ENCODE results near the gene GNMT. TPM values are rescaled to one million over a fixed set of nuclear protein-coding genes. Genes with fewer than 3 reads are reported as not detected.

Gene GNMT
- total RNA-seq, 1 donor from 2014 or later, result 0.54 TPM

GRCh38 chr6:42963179-42963854, 2.8 kb downstream of the GNMT start:
- Mint-ChIP-seq H3K36me3 (ENCODE audit: unreplicated experiment) (peaks cover 5% of the 10 kb centered on the region), H3K27ac (ENCODE audit: unreplicated experiment) (no peak overlapping the region), H3K4me3 (ENCODE audit: unreplicated experiment) (no peak overlapping the region), H3K27me3 (ENCODE audit: unreplicated experiment) (peaks cover 16% of the 10 kb centered on the region), H3K9me3 (ENCODE audit: unreplicated experiment) (no peaks in the 10 kb centered on the region), H3K4me1 (ENCODE audit: low read depth, unreplicated experiment) (peaks cover 9% of the 10 kb centered on the region)
- TF ChIP-seq CTCF (IDR thresholded peaks at IDR 0.05; ENCODE audit: partially characterized antibody, unreplicated experiment), result no peak
- DNase-seq, result no peak

- Mint-ChIP-seq H3K9me3 (ENCODE audit: unreplicated experiment) (no peaks in the 10 kb centered on the region), H3K4me1 (ENCODE audit: low read depth, unreplicated experiment) (peaks cover 9% of the 10 kb centered on the region), H3K4me3 (ENCODE audit: unreplicated experiment) (no peak overlapping the region), H3K36me3 (ENCODE audit: unreplicated experiment) (peaks cover 5% of the 10 kb centered on the region), H3K27ac (ENCODE audit: unreplicated experiment) (no peak overlapping the region), H3K27me3 (ENCODE audit: unreplicated experiment) (peaks cover 16% of the 10 kb centered on the region)
- peak; percentile 41 for TF ChIP-seq CTCF (IDR thresholded peaks at IDR 0.05; ENCODE audit: partially characterized antibody, unreplicated experiment)
- peak; percentile 58 for DNase-seq
Measured at GRCh38 chr6:42963855-42964605, 3.5 kb downstream of the GNMT start.

GRCh38 chr6:42966571-42966970, 6.0 kb downstream of the GNMT start:
- Mint-ChIP-seq H3K9me3 (ENCODE audit: unreplicated experiment) (no peaks in the 10 kb centered on the region), H3K27me3 (ENCODE audit: unreplicated experiment) (peaks cover 13% of the 10 kb centered on the region), H3K36me3 (ENCODE audit: unreplicated experiment) (peaks cover 5% of the 10 kb centered on the region), H3K4me3 (ENCODE audit: unreplicated experiment) (no peak overlapping the region), H3K27ac (ENCODE audit: unreplicated experiment) (no peak overlapping the region), H3K4me1 (ENCODE audit: low read depth, unreplicated experiment) (peaks cover 8% of the 10 kb centered on the region)
- TF ChIP-seq CTCF (IDR thresholded peaks at IDR 0.05; ENCODE audit: partially characterized antibody, unreplicated experiment), result no peak
- DNase-seq, result no peak

- no peak for TF ChIP-seq CTCF (IDR thresholded peaks at IDR 0.05; ENCODE audit: partially characterized antibody, unreplicated experiment)
- H3K36me3 Mint-ChIP-seq (ENCODE audit: unreplicated experiment), result no peaks in the 10 kb centered on the region
- H3K4me1 Mint-ChIP-seq (ENCODE audit: low read depth, unreplicated experiment), result peaks cover 7% of the 10 kb centered on the region
- DNase-seq, result no peak
- H3K27ac Mint-ChIP-seq (ENCODE audit: unreplicated experiment), result no peak overlapping the region
- H3K4me3 Mint-ChIP-seq (ENCODE audit: unreplicated experiment), result no peak overlapping the region
- H3K27me3 Mint-ChIP-seq (ENCODE audit: unreplicated experiment), result peaks cover 8% of the 10 kb centered on the region
- no peaks in the 10 kb centered on the region for H3K9me3 Mint-ChIP-seq (ENCODE audit: unreplicated experiment)
Measured at GRCh38 chr6:42967228-42967627, 6.7 kb downstream of the GNMT start.

GRCh38 chr6:42968126-42968701, 7.7 kb downstream of the GNMT start:
- H3K27ac Mint-ChIP-seq (ENCODE audit: unreplicated experiment), result no peak overlapping the region
- no peaks in the 10 kb centered on the region for H3K36me3 Mint-ChIP-seq (ENCODE audit: unreplicated experiment)
- peaks cover 5% of the 10 kb centered on the region for H3K27me3 Mint-ChIP-seq (ENCODE audit: unreplicated experiment)
- H3K9me3 Mint-ChIP-seq (ENCODE audit: unreplicated experiment), result no peaks in the 10 kb centered on the region
- no peaks in the 10 kb centered on the region for H3K4me1 Mint-ChIP-seq (ENCODE audit: low read depth, unreplicated experiment)
- TF ChIP-seq CTCF (IDR thresholded peaks at IDR 0.05; ENCODE audit: partially characterized antibody, unreplicated experiment), result no peak
- no peak for DNase-seq
- no peak overlapping the region for H3K4me3 Mint-ChIP-seq (ENCODE audit: unreplicated experiment)

All from glutamatergic neuron (in vitro differentiated cells).